ENCODE measurements around the gene CLDN7.

Gene CLDN7

DNA sequence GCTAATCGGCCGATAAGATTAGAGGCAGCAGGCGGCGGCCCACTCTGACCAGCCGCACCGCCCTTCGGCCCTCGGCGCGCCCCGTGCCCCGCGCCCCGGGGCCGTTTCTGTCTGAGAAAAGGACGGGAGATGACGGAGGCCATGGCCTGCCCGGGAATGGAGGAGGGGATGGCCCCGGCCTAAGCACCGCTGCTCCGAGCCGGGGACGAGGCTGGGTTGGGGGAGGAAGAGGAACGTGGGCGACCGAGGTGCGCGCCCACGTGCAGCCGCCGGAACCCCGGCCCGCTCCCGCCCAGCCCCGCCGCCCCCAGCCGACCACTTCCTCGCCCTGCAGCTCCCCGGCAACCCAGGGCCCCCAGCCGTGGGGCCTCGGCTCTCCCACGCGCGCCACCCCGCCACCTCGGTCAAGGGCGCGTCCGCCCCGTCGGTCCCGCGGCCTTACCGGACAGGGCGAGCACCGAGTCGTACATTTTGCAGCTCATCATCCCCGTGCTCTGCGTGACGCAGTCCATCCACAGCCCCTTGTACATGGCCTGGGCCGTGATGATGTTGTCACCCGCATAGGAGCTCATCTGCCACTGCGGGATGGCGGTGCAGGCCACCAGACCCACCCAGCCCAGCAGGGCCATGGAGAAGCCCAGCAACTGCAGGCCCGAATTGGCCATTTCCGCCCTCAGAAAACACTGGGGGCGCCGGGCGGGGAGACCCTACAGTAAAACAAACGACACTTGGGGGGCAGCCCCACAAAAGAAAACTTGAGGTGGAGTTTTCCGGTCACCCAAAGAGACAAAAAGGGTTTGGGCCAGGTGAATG lies 693 bp downstream of the CLDN7 start:
- TF ChIP-seq CREB5 (CRISPR knock-in tag; IDR thresholded peaks at IDR 0.05; ENCODE audit: low read depth) (no peak), RARB (CRISPR knock-in tag; IDR thresholded peaks at IDR 0.05) (no peak), OSR1 (CRISPR knock-in tag; IDR thresholded peaks at IDR 0.05) (no peak), ZNF565 (CRISPR knock-in tag; conservative IDR thresholded peaks at IDR 0.05; ENCODE audit: low read depth) (no peak), ZFP3 (CRISPR knock-in tag; IDR thresholded peaks at IDR 0.05) (no peak), ZC3H10 (CRISPR knock-in tag; IDR thresholded peaks at IDR 0.05) (no peak), SNAI2 (CRISPR knock-in tag; IDR thresholded peaks at IDR 0.05) (no peak), GLIS3 (CRISPR knock-in tag; IDR thresholded peaks at IDR 0.05) (no peak), CSDC2 (CRISPR knock-in tag; IDR thresholded peaks at IDR 0.05) (no peak), ZNF8 (CRISPR knock-in tag; IDR thresholded peaks at IDR 0.05) (no peak)
- TF ChIP-seq, protein P1, sequence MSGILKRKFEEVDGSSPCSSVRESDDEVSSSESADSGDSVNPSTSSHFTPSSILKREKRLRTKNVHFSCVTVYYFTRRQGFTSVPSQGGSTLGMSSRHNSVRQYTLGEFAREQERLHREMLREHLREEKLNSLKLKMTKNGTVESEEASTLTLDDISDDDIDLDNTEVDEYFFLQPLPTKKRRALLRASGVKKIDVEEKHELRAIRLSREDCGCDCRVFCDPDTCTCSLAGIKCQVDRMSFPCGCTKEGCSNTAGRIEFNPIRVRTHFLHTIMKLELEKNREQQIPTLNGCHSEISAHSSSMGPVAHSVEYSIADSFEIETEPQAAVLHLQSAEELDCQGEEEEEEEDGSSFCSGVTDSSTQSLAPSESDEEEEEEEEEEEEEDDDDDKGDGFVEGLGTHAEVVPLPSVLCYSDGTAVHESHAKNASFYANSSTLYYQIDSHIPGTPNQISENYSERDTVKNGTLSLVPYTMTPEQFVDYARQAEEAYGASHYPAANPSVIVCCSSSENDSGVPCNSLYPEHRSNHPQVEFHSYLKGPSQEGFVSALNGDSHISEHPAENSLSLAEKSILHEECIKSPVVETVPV (CRISPR knock-in tag; IDR thresholded peaks at IDR 0.05), result no peak
- TF ChIP-seq, protein P2, sequence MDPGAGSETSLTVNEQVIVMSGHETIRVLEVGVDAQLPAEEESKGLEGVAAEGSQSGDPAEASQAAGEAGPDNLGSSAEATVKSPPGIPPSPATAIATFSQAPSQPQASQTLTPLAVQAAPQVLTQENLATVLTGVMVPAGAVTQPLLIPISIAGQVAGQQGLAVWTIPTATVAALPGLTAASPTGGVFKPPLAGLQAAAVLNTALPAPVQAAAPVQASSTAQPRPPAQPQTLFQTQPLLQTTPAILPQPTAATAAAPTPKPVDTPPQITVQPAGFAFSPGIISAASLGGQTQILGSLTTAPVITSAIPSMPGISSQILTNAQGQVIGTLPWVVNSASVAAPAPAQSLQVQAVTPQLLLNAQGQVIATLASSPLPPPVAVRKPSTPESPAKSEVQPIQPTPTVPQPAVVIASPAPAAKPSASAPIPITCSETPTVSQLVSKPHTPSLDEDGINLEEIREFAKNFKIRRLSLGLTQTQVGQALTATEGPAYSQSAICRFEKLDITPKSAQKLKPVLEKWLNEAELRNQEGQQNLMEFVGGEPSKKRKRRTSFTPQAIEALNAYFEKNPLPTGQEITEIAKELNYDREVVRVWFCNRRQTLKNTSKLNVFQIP (CRISPR knock-in tag; IDR thresholded peaks at IDR 0.05; ENCODE audit: borderline replicate concordance, low read depth), result no peak
- no peak for ATAC-seq

DNA sequence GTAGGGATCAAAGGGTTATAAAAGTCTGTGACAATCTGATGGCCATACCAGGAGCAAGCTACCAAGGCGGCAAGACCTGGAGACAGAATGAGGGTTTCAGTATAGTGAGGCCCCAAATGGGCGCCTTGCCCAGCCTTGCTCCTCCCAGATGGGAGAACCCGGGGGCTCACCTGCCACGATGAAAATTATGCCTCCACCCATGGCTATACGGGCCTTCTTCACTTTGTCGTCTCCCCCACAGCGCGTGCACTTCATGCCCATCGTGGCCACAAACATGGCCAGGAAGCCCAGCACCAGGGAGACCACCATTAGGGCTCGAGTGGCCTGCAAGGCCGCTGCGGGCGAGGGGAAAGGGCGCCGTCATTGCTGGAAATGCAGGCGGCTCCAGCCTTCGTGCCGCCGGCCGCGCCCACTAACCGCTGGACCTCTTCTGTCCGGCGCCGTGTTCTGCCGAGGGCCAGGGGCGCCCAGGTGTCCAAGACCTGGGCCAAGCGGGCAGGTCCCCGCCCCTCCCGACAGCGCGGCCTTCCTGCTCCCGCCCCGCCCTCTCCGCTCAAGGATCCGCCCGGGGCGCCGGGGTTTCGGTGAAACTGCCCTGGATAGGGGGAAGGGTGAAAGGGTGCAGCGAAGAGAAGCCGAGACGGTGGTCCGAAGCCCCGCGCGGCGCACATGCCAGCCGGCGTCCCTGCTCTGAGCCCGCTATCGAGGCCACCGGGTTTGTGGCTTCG lies 1.5 kb downstream of the CLDN7 start:
- TF ChIP-seq ZNF565 (CRISPR knock-in tag; conservative IDR thresholded peaks at IDR 0.05; ENCODE audit: low read depth), result no peak
- no peak for TF ChIP-seq TCF4 (CRISPR knock-in tag; IDR thresholded peaks at IDR 0.05; ENCODE audit: borderline replicate concordance)
- no peak for TF ChIP-seq ESRRG (CRISPR knock-in tag; IDR thresholded peaks at IDR 0.05)
- no peak for TF ChIP-seq ZNF8 (CRISPR knock-in tag; IDR thresholded peaks at IDR 0.05)
- no peak for TF ChIP-seq BACH2 (CRISPR knock-in tag; IDR thresholded peaks at IDR 0.05; ENCODE audit: borderline replicate concordance)
- no peak for TF ChIP-seq ZFP3 (CRISPR knock-in tag; IDR thresholded peaks at IDR 0.05)
- TF ChIP-seq ZC3H10 (CRISPR knock-in tag; IDR thresholded peaks at IDR 0.05), result no peak
- no peak for TF ChIP-seq PPARA (CRISPR knock-in tag; IDR thresholded peaks at IDR 0.05; ENCODE audit: borderline replicate concordance)
- TF ChIP-seq ARNTL (CRISPR knock-in tag; IDR thresholded peaks at IDR 0.05; ENCODE audit: borderline replicate concordance, low read depth), result no peak
- no peak for TF ChIP-seq GLIS3 (CRISPR knock-in tag; IDR thresholded peaks at IDR 0.05)
- TF ChIP-seq OSR1 (CRISPR knock-in tag; IDR thresholded peaks at IDR 0.05), result no peak
- no peak for TF ChIP-seq CREB5 (CRISPR knock-in tag; IDR thresholded peaks at IDR 0.05; ENCODE audit: low read depth)
- no peak for TF ChIP-seq CSDC2 (CRISPR knock-in tag; IDR thresholded peaks at IDR 0.05)
- TF ChIP-seq ZNF70 (CRISPR knock-in tag; IDR thresholded peaks at IDR 0.05), result no peak
- TF ChIP-seq, protein P1 (CRISPR knock-in tag; IDR thresholded peaks at IDR 0.05), result no peak
- TF ChIP-seq ZFP30 (CRISPR knock-in tag; IDR thresholded peaks at IDR 0.05), result no peak
- TF ChIP-seq PATZ1 (CRISPR knock-in tag; IDR thresholded peaks at IDR 0.05; ENCODE audit: borderline replicate concordance), result no peak
- no peak for TF ChIP-seq SNAI2 (CRISPR knock-in tag; IDR thresholded peaks at IDR 0.05)
- TF ChIP-seq, protein P2 (CRISPR knock-in tag; IDR thresholded peaks at IDR 0.05; ENCODE audit: borderline replicate concordance, low read depth), result no peak
- ATAC-seq, result 0 out of 3 replicates have a peak, but pooled peaks have one; percentile 9

Data from SK-N-SH treated with all-trans-retinoic acid at 6 μM for 48 hours (cell line).